Epithelial cell of esophagus (primary cell): ENCODE data around the gene HDHD3.

Source experiments
- DNase-seq: peaks from one replicate; pipeline ENCODE4 v3.0.0; 2010; ENCODE audit warnings: low read depth
- H3K4me3 ChIP-seq: 2 replicates; pipeline ENCODE4 v1.5.1; 2011; ENCODE audit warnings: mild to moderate bottlenecking, low read length, control low read depth
- CTCF ChIP-seq: IDR thresholded peaks from 2 replicates; pipeline ENCODE4 v1.5.1; 2011; ENCODE audit warnings: low read depth, mild to moderate bottlenecking, low read length, control low read depth, inconsistent platforms; ENCODE audit not compliant: insufficient read depth; ENCODE audit errors: missing control alignments

Gene HDHD3

GRCh38 chr9:113349445-113350094, 27.2 kb downstream of the HDHD3 start, which contains the start of gene BSPRY:
BSPRY (plus strand) TSS chr9:113349541; CDS start chr9:113349580, 39 bp downstream.
- peak; percentile 33 for DNase-seq
- no peak for TF ChIP-seq CTCF
- H3K4me3 ChIP-seq: peak within 1 kb of the TSS; percentile 44

- no peak for TF ChIP-seq CTCF
- DNase-seq: no peak
- no peak overlapping the region for H3K4me3 ChIP-seq
Measured at GRCh38 chr9:113349066-113349444, 27.7 kb downstream of the HDHD3 start.

- H3K4me3 ChIP-seq: no peak overlapping the region
- no peak for DNase-seq
- TF ChIP-seq CTCF: no peak
Measured at GRCh38 chr9:113348437-113348836, 28.3 kb downstream of the HDHD3 start.

DNA sequence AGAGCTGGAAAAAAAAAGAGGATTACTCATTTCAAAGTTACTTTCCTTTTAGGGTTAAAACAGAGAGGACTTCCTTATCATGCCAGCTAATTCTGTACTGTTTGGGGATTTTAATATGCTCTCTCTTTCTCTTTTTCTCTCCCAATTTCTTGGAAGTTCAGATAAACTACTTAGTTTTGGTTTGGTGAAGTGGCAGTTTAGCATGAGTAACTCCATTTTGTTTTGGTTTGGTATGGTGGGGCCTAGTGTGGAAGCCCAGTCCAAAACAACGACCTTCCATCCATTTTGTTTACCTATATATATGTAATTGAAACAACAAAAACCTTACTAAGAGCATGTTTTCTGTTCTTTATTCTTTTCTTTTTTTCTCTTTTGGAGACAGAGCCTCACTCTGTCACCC, 31.1 kb downstream of the HDHD3 start:
- no peak overlapping the region for H3K4me3 ChIP-seq
- no peak for DNase-seq
- TF ChIP-seq CTCF: no peak

- DNase-seq: no peak
- no peak for TF ChIP-seq CTCF
- H3K4me3 ChIP-seq: no peak overlapping the region
Measured at GRCh38 chr9:113345190-113345589, 31.6 kb downstream of the HDHD3 start.

DNA sequence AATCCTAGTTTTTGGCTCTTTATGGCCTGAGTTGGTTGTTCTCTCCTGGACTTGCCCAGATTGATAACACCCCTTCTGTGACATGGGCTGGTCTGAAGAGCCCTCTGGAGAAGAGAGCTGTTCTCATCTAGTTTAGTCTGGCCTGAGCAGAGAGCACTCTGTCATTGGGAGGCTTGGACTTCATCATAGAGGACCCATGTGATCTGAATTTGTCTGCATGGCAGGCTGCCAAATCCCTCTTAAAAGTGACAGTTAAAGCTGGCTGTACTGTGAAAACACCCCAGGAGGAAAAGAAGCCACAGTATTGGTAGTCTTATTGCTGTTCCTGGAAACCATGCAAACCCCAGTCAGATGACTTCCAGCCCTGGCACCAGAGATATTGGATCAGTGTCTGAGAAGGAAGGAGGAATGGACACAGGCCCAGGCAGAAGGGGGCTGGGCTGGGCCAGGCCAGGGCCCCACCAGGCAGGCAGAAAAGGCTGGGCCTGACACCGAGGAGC, 33.0 kb downstream of the HDHD3 start:
- H3K4me3 ChIP-seq: no peak overlapping the region
- TF ChIP-seq CTCF: no peak
- DNase-seq: peak; percentile 8

DNA sequence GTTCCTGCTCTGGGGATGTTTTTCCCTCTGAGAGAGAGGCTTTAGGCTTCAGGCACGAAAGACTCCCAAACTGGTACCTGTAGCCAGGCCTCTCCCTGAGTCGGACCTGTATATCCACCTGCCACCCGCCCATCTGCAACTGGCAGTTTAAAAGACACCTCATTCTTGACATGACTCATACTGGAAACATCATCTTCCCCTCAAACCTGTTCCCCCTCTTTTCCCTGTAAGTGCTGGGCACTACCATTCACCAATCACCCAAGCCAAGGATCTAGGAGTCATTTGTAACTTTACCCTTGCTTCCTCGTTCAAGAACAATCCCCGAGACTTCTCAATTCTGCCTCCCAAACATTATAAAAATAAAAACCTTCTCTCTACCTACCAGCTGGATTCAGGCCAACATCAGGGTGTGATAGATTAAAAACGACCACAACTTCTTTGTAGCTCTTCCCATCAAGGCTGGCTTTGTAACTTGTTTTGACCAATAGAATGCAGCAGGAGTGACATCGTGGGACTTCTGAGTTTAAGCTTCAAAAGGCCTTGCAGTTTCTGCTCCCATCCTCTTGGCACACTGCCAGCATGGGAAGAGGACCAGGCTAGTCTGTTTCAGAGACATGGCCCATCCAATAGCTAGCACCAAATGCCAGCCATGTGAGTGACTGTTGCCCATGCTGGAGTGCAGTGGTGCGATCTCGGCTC, 34.9 kb downstream of the HDHD3 start:
- no peak overlapping the region for H3K4me3 ChIP-seq
- DNase-seq: peak; percentile 98
- TF ChIP-seq CTCF: no peak
